Panc1 (cell line): ENCODE data around the gene SLIT3.

Source experiments
- CTCF ChIP-seq: fragments of 450-650 bp; IDR thresholded peaks from 2 replicates; pipeline ENCODE4 v1.5.1; 2017; ENCODE audit warnings: mild to moderate bottlenecking
- POLR2AphosphoS5 ChIP-seq: IDR thresholded peaks from 2 replicates; pipeline ENCODE4 v1.6.1; 2012; ENCODE audit warnings: mild to moderate bottlenecking, low read depth, low read length, moderate library complexity
- REST ChIP-seq, 2 experiments: IDR thresholded peaks; 2 replicates each; pipeline ENCODE4 v1.6.1; 2011 to 2012; ENCODE audit warnings: low read depth in 2 of 2, control low read depth in 1 of 2, low read length in 1 of 2, mild to moderate bottlenecking in 1 of 2, moderate library complexity in 1 of 2; ENCODE audit not compliant: insufficient read depth in 1 of 2
- TCF7L2 ChIP-seq: IDR thresholded peaks from 2 replicates; pipeline ENCODE4 v1.6.1; 2011; ENCODE audit warnings: mild to moderate bottlenecking, low read depth, low read length, inconsistent platforms

- TF ChIP-seq CTCF (no peak), POLR2AphosphoS5 (no peak), REST (IDR thresholded peaks at IDR 0.05; ENCODE audit: insufficient read depth in 1 of 2, low read depth in 2 of 2, low read length in 1 of 2) (no peak), TCF7L2 (no peak)
Observed at GRCh38 chr5:169153405-169153804, 147.5 kb downstream of the SLIT3 start.
